HepG2 (cell line): ENCODE results near the gene CCNQ. TPM values are rescaled to one million over a fixed set of nuclear protein-coding genes. Genes with fewer than 3 reads are reported as not detected.

Experiments used
- CCAR2 ChIP-seq: fragments of 200-400 bp; formaldehyde crosslinking; optimal IDR thresholded peaks from 2 replicates; pipeline ENCODE3; 2018; ENCODE audit warnings: low read depth, mild to moderate bottlenecking, low read length, moderate library complexity
- GATAD2A ChIP-seq: IDR thresholded peaks from 2 replicates; pipeline ENCODE4 v1.6.1; 2016
- GPBP1L1 ChIP-seq: sonication (generic); formaldehyde crosslinking; IDR thresholded peaks from 2 replicates; pipeline ENCODE4 v1.5.0; 2020; ENCODE audit warnings: mild to moderate bottlenecking, missing genetic modification reagents
- KDM2A ChIP-seq: sonication (generic); formaldehyde crosslinking; IDR thresholded peaks from 2 replicates; pipeline ENCODE4 v1.4.0; 2020; ENCODE audit warnings: low read depth, missing genetic modification reagents, borderline replicate concordance
- KLF15 ChIP-seq: sonication (generic); formaldehyde crosslinking; IDR thresholded peaks from 2 replicates; pipeline ENCODE4 v1.8.1; 2023; ENCODE audit warnings: borderline replicate concordance, mild to moderate bottlenecking, inconsistent platforms, missing genetic modification reagents, mixed read lengths
- MED1 ChIP-seq: sonication (generic); formaldehyde crosslinking; IDR thresholded peaks from 2 replicates; pipeline ENCODE4 v1.4.0; 2020; ENCODE audit warnings: missing genetic modification reagents
- MEF2D ChIP-seq: sonication (generic); formaldehyde crosslinking; IDR thresholded peaks from 2 replicates; pipeline ENCODE4 v1.5.1; 2020; ENCODE audit warnings: mild to moderate bottlenecking, missing genetic modification reagents
- MLX ChIP-seq: IDR thresholded peaks from 2 replicates; pipeline ENCODE4 v1.6.1; 2016
- MYNN ChIP-seq: sonication (generic); formaldehyde crosslinking; IDR thresholded peaks from 2 replicates; pipeline ENCODE4 v1.4.0; 2020; ENCODE audit warnings: mild to moderate bottlenecking, low read depth, missing genetic modification reagents
- NCOA2 ChIP-seq: sonication (generic); formaldehyde crosslinking; IDR thresholded peaks from 2 replicates; pipeline ENCODE4 v1.8.0; 2022; ENCODE audit warnings: inconsistent platforms
- PATZ1 ChIP-seq: sonication (generic); formaldehyde crosslinking; IDR thresholded peaks from 2 replicates; pipeline ENCODE4 v1.4.0; 2020; ENCODE audit warnings: missing genetic modification reagents
- PHF5A ChIP-seq: IDR thresholded peaks from one replicate; pipeline ENCODE4 v1.6.1; 2018; ENCODE audit warnings: low read depth, missing genetic modification reagents; ENCODE audit not compliant: unreplicated experiment
- PITX1 ChIP-seq: sonication (generic); formaldehyde crosslinking; IDR thresholded peaks from 2 replicates; pipeline ENCODE4 v1.5.1; 2020; ENCODE audit warnings: mild to moderate bottlenecking, missing genetic modification reagents
- PRMT3 ChIP-seq: sonication (generic); formaldehyde crosslinking; IDR thresholded peaks from 2 replicates; pipeline ENCODE4 v1.8.1; 2022; ENCODE audit warnings: low read depth, mild to moderate bottlenecking, moderate library complexity, missing genetic modification reagents, borderline replicate concordance
- ZBTB1 ChIP-seq: sonication (generic); formaldehyde crosslinking; IDR thresholded peaks from 2 replicates; pipeline ENCODE4 v1.4.0; 2020; ENCODE audit warnings: missing genetic modification reagents, borderline replicate concordance
- ZNF460 ChIP-seq: sonication (generic); formaldehyde crosslinking; IDR thresholded peaks from 2 replicates; pipeline ENCODE4 v1.5.1; 2020; ENCODE audit warnings: missing genetic modification reagents, mild to moderate bottlenecking, borderline replicate concordance
- ZNF549 ChIP-seq: sonication (generic); formaldehyde crosslinking; IDR thresholded peaks from 2 replicates; pipeline ENCODE4 v1.5.0; 2020; ENCODE audit warnings: missing genetic modification reagents
- ZNF605 ChIP-seq: sonication (generic); formaldehyde crosslinking; IDR thresholded peaks from 2 replicates; pipeline ENCODE4 v1.8.0; 2022; ENCODE audit warnings: mild to moderate bottlenecking, missing genetic modification reagents
- ZNF614 ChIP-seq: IDR thresholded peaks from 2 replicates; pipeline ENCODE4 v1.6.1; 2018; ENCODE audit warnings: missing biosample characterization, missing genetic modification reagents, inconsistent platforms, borderline replicate concordance
- ZNF713 ChIP-seq: sonication (generic); formaldehyde crosslinking; IDR thresholded peaks from 2 replicates; pipeline ENCODE4 v1.4.0; 2020; ENCODE audit warnings: mild to moderate bottlenecking, missing genetic modification reagents
- ZNF740 ChIP-seq: sonication (generic); formaldehyde crosslinking; IDR thresholded peaks from 2 replicates; pipeline ENCODE4 v1.4.0; 2020; ENCODE audit warnings: missing genetic modification reagents
- ZNF761 ChIP-seq: sonication (generic); formaldehyde crosslinking; conservative IDR thresholded peaks from 2 replicates; pipeline ENCODE4 v1.4.0; 2020; ENCODE audit warnings: mild to moderate bottlenecking, missing genetic modification reagents
- ZNF83 ChIP-seq: sonication (generic); formaldehyde crosslinking; IDR thresholded peaks from 2 replicates; pipeline ENCODE4 v1.4.0; 2020; ENCODE audit warnings: missing genetic modification reagents, mild to moderate bottlenecking, borderline replicate concordance
- ZSCAN25 ChIP-seq: sonication (generic); formaldehyde crosslinking; IDR thresholded peaks from 2 replicates; pipeline ENCODE4 v1.8.0; 2022; ENCODE audit warnings: mild to moderate bottlenecking, missing genetic modification reagents
- ZZZ3 ChIP-seq: sonication (generic); formaldehyde crosslinking; IDR thresholded peaks from 2 replicates; pipeline ENCODE4 v1.4.0; 2020; ENCODE audit warnings: missing genetic modification reagents, mild to moderate bottlenecking, borderline replicate concordance
- polyA plus RNA-seq, 8 experiments: library from polyadenylated mRNA; depleted of rRNA in 3 of 8; stranded (reverse) in 7 of 8; unstranded in 1 of 8; fragments of >200 nt; fragmentation: Illumina TruSeq in 4 of 8; extraction: Trizol in 4 of 8; gene quantifications; 2 replicates each; pipeline versions ENCODE4 v1.2.1 to v1.2.3, GENCODE V29; 2011 to 2016; ENCODE audit warnings: low read depth in 4 of 8, missing spikeins in 1 of 8, mixed read lengths in 1 of 8; ENCODE audit not compliant: insufficient read depth in 1 of 8
- total RNA-seq, 5 experiments: library from RNA; depleted of rRNA; stranded (reverse); fragments of >200 nt; fragmentation: Illumina TruSeq; extraction: Trizol; gene quantifications; 2 replicates each; pipeline ENCODE4 v1.2.3, GENCODE V29; 2016; ENCODE audit warnings: low read depth in 1 of 5

Gene CCNQ
- total and polyA plus RNA-seq, 2 of the 13 experiments (the other 11 are each of a cell fraction or from before 2014, with no cell fraction given), result 15.0 to 25.5 TPM

GRCh38 chrX:153622661-153623309, 23.8 kb upstream of the CCNQ start (continued):
- TF ChIP-seq PHF5A (no peak), PITX1 (CRISPR knock-in tag) (no peak), ZZZ3 (no peak), PATZ1 (CRISPR knock-in tag) (peak; percentile 8; the same call in 1 of the 2 replicates), MEF2D (CRISPR knock-in tag) (no peak; the same call in 1 of the 2 replicates), ZNF83 (CRISPR knock-in tag) (no peak), KDM2A (CRISPR knock-in tag) (0 out of 2 replicates have a peak, but pooled peaks have one; percentile 13), ZNF605 (CRISPR knock-in tag) (no peak), ZSCAN25 (CRISPR knock-in tag) (peak; percentile 74), ZNF740 (CRISPR knock-in tag) (no peak), ZNF761 (0 out of 2 replicates have a peak, but pooled peaks have one; percentile 29), MED1 (CRISPR knock-in tag) (peak; percentile 35), ZNF549 (CRISPR knock-in tag) (no peak), ZBTB1 (no peak), ZNF614 (0 out of 2 replicates have a peak, but pooled peaks have one; percentile 14), ZNF460 (CRISPR knock-in tag) (no peak), MYNN (no peak), GATAD2A (CRISPR knock-in tag) (peak; percentile 9; the same call in 1 of the 2 replicates), KLF15 (CRISPR knock-in tag) (no peak), NCOA2 (CRISPR knock-in tag) (peak; percentile 20; the same call in 1 of the 2 replicates), CCAR2 (no peak), MLX (peak; percentile 13; the same call in 1 of the 2 replicates), ZNF713 (CRISPR knock-in tag) (no peak), PRMT3 (CRISPR knock-in tag) (no peak), GPBP1L1 (no peak)
